ENCODE data around the gene RBMS2. TPM values are rescaled to one million over a fixed set of nuclear protein-coding genes. Genes with fewer than 3 reads are reported as not detected.

Gene RBMS2
- total and polyA plus RNA-seq, 9 of the 15 experiments (the other 6 are each of a cell fraction or from before 2014, with no cell fraction given) = 0.08 to 10.5 (median 0.31) TPM

DNA sequence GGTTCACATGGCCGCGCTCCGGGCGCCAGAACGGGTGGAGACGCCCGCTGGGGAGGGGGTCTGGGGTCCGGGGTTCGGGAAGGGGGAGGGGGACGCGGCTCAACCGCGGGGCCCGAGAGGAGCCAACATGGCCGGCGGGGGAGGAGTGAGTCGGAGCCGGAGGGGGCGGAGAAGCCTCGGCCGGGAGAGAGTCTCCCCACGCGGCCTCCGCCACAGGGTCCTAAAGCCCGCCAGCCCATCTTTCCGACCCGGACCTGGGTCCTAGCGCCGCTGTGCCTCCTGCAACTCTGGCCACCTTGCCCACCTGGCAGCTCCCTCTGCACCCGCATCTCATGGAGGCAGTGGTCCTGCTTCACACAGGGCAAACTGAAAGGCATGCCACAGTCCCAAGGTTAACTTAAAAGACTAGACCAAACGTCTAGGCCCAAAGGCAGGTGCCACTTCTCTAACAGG lies 108.6 kb downstream of the RBMS2 start, which contains the start of gene BAZ2A (continued):
- TF ChIP-seq SREBF1 (IDR thresholded peaks at IDR 0.05; ENCODE audit: borderline replicate concordance, low read depth, low read length) = 0 out of 2 replicates have a peak, but pooled peaks have one; percentile 84
- TF ChIP-seq L3MBTL2 (IDR thresholded peaks at IDR 0.05) = no peak
- TF ChIP-seq, protein P1, sequence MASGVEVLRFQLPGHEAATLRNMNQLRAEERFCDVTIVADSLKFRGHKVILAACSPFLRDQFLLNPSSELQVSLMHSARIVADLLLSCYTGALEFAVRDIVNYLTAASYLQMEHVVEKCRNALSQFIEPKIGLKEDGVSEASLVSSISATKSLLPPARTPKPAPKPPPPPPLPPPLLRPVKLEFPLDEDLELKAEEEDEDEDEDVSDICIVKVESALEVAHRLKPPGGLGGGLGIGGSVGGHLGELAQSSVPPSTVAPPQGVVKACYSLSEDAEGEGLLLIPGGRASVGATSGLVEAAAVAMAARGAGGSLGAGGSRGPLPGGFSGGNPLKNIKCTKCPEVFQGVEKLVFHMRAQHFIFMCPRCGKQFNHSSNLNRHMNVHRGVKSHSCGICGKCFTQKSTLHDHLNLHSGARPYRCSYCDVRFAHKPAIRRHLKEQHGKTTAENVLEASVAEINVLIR (CRISPR knock-in tag; IDR thresholded peaks at IDR 0.05) = no peak
- TF ChIP-seq ZNF75A (CRISPR knock-in tag; IDR thresholded peaks at IDR 0.05) = no peak
- TF ChIP-seq TAF7 (tag; IDR thresholded peaks at IDR 0.05) = no peak
- peak in 1 of 2 experiments; percentile 67; a peak in 1 of 4 replicates for TF ChIP-seq NONO (IDR thresholded peaks at IDR 0.05; ENCODE audit: low read depth in 2 of 2, low read length in 1 of 2)
- TF ChIP-seq, protein P2, sequence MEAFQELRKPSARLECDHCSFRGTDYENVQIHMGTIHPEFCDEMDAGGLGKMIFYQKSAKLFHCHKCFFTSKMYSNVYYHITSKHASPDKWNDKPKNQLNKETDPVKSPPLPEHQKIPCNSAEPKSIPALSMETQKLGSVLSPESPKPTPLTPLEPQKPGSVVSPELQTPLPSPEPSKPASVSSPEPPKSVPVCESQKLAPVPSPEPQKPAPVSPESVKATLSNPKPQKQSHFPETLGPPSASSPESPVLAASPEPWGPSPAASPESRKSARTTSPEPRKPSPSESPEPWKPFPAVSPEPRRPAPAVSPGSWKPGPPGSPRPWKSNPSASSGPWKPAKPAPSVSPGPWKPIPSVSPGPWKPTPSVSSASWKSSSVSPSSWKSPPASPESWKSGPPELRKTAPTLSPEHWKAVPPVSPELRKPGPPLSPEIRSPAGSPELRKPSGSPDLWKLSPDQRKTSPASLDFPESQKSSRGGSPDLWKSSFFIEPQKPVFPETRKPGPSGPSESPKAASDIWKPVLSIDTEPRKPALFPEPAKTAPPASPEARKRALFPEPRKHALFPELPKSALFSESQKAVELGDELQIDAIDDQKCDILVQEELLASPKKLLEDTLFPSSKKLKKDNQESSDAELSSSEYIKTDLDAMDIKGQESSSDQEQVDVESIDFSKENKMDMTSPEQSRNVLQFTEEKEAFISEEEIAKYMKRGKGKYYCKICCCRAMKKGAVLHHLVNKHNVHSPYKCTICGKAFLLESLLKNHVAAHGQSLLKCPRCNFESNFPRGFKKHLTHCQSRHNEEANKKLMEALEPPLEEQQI (IDR thresholded peaks at IDR 0.05) = peak; percentile 92
- TF ChIP-seq DMBX1 (CRISPR knock-in tag; IDR thresholded peaks at IDR 0.05; ENCODE audit: borderline replicate concordance) = peak; percentile 44; the same call in 1 of the 2 replicates
- TF ChIP-seq ELF2 (CRISPR knock-in tag; IDR thresholded peaks at IDR 0.05) = peak; percentile 64; the same call in 1 of the 2 replicates
- TF ChIP-seq TBP (optimal IDR thresholded peaks at IDR 0.05; ENCODE audit: low read depth, low read length) = peak; percentile 44
- no peak for TF ChIP-seq ZNF282 (CRISPR knock-in tag; IDR thresholded peaks at IDR 0.05)
- TF ChIP-seq, protein P3, sequence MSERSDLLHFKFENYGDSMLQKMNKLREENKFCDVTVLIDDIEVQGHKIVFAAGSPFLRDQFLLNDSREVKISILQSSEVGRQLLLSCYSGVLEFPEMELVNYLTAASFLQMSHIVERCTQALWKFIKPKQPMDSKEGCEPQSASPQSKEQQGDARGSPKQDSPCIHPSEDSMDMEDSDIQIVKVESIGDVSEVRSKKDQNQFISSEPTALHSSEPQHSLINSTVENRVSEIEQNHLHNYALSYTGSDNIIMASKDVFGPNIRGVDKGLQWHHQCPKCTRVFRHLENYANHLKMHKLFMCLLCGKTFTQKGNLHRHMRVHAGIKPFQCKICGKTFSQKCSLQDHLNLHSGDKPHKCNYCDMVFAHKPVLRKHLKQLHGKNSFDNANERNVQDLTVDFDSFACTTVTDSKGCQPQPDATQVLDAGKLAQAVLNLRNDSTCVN (CRISPR knock-in tag; IDR thresholded peaks at IDR 0.05) = 0 out of 2 replicates have a peak, but pooled peaks have one; percentile 10
- TF ChIP-seq POLR2AphosphoS2 (IDR thresholded peaks at IDR 0.05; ENCODE audit: low read length) = no peak
- TF ChIP-seq, protein P4, sequence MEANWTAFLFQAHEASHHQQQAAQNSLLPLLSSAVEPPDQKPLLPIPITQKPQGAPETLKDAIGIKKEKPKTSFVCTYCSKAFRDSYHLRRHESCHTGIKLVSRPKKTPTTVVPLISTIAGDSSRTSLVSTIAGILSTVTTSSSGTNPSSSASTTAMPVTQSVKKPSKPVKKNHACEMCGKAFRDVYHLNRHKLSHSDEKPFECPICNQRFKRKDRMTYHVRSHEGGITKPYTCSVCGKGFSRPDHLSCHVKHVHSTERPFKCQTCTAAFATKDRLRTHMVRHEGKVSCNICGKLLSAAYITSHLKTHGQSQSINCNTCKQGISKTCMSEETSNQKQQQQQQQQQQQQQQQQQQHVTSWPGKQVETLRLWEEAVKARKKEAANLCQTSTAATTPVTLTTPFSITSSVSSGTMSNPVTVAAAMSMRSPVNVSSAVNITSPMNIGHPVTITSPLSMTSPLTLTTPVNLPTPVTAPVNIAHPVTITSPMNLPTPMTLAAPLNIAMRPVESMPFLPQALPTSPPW (CRISPR knock-in tag; IDR thresholded peaks at IDR 0.05) = peak; percentile 64
- TF ChIP-seq CBX5 (IDR thresholded peaks at IDR 0.05; ENCODE audit: borderline replicate concordance, low read depth) = 0 out of 2 replicates have a peak, but pooled peaks have one; percentile 27
- TF ChIP-seq MAFF (IDR thresholded peaks at IDR 0.05; ENCODE audit: low read length) = no peak
- no peak for TF ChIP-seq ZKSCAN8 (CRISPR knock-in tag; IDR thresholded peaks at IDR 0.05)
- peak; percentile 34; the same call in 1 of the 2 replicates for TF ChIP-seq RBFOX2 (IDR thresholded peaks at IDR 0.05; ENCODE audit: low read depth, low read length)
- TF ChIP-seq NR3C1 (CRISPR knock-in tag; IDR thresholded peaks at IDR 0.05) = no peak
- no peak for TF ChIP-seq ZNF175 (CRISPR knock-in tag; IDR thresholded peaks at IDR 0.05; ENCODE audit: low read depth)
- TF ChIP-seq PPARD (CRISPR knock-in tag; IDR thresholded peaks at IDR 0.05) = no peak
- no peak for TF ChIP-seq COPS2 (conservative IDR thresholded peaks at IDR 0.05)
- TF ChIP-seq CEBPB (tag; IDR thresholded peaks at IDR 0.05) = no peak

Data from K562 (cell line).